DND-41 (cell line): ENCODE measurements around the gene PERM1.

Experiments
- CTCF ChIP-seq: IDR thresholded peaks from 2 replicates; pipeline ENCODE4 v1.5.1; 2012; ENCODE audit warnings: borderline replicate concordance, low read length, moderate library complexity, mild to moderate bottlenecking; ENCODE audit not compliant: poor library complexity, severe bottlenecking; ENCODE audit errors: extremely low read depth
- EZH2 ChIP-seq: IDR thresholded peaks from 3 replicates; pipeline ENCODE4 v1.6.1; 2012; ENCODE audit warnings: borderline replicate concordance, low read depth, mild to moderate bottlenecking, moderate library complexity, low read length, inconsistent platforms; ENCODE audit not compliant: severe bottlenecking

- no peak for TF ChIP-seq CTCF
- TF ChIP-seq EZH2 = no peak
These were observed 46.1 kb downstream of the PERM1 start for GRCh38 chr1:935751-936231.
